ENCODE measurements around the gene TMEM26.
A peak's percentile ranks its signal among the peaks of the same experiment; 100 is the strongest.

TMEM26 gene

DNA sequence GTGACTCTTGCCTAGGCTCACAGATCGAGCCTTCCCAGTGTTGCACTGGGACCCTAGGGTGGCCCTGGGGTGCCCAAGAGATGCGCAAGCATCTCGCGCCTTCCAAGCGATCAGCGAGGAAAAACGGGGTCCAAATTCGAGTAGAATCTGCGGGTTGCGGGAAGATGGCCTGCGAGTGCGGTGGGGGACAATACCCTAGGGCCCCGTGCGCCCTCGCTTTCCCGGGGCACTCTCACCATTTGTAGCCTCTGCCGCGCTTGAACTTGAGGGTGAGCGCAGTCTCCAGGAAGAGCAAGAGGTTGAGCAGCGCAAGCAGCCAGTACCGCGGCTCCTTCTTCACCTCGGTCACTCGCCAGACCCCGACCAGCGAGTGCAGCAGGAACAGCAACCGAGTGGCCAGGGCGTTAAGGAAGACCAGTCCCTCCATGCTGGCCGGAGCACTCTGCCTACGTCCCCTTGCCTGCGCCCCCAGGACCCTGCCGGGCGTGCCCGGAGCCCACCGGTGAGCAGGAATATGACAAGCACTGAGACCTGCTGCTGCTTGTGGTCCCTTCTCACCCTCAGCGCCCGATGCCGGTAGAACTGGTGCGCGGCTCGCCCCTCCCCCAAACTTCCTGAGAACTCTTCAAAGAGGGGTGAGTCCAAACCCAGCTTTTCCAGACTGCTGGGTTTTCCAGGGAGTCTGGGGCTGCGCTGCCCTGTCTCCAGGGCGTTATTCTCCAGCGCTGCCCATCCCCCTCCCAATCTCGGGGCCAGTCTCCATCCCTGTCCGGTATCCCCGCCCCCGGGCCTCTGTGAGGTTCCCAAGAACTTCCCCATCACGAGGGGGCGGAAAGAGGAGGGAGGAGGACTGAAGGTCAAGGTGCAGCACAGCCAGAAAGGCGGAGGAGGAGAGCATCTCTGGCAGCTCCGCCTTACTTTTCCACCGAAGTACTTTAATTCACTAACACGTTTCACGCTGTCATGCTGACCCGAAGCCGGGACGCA, at the start of gene TMEM26:
TSS of gene TMEM26 (minus strand) at position 727 of the 987 bp plus-strand sequence. CDS start at position 427, 300 bp downstream.
- peak; percentile 14 for DNase-seq
- Histone ChIP-seq H3K27ac (no peak within 1 kb of the TSS), H3K4me3 (ENCODE audit: low read depth, low read length) (peak within 1 kb of the TSS; percentile 47), H3K27me3 (ENCODE audit: insufficient read depth, low read depth, severe bottlenecking) (no peaks in the 10 kb centered on the region), H3K9me3 (ENCODE audit: severe bottlenecking) (no peaks in the 10 kb centered on the region), H3K36me3 (no peaks in the 10 kb centered on the region)
- no peak for TF ChIP-seq CTCF (IDR thresholded peaks at IDR 0.05; ENCODE audit: low read depth, low read length)

DNA sequence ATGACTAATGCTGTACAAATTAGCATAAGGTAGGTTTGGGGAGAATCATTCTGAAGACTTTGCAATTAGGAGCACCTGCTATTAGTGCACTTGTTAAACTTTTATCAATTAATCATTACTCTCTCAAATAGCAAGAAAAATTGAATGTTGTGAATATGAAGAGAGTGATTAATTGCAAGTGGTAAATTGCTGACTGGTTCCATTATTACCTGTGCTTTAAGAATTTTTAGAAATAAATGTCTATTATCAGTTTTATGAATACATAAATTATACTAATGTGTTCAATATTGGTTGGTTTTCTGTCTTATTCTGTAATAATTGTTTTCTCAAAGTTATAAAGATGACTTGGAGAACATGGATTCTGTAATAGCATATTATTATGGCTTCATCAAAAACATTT, 47.3 kb upstream of the TMEM26 start:
- DNase-seq, result no peak
- Histone ChIP-seq H3K27me3 (ENCODE audit: insufficient read depth, low read depth, severe bottlenecking) (no peaks in the 10 kb centered on the region), H3K4me3 (ENCODE audit: low read depth, low read length) (no peak overlapping the region), H3K27ac (no peak overlapping the region), H3K9me3 (ENCODE audit: severe bottlenecking) (no peaks in the 10 kb centered on the region), H3K36me3 (no peaks in the 10 kb centered on the region)
- TF ChIP-seq CTCF (IDR thresholded peaks at IDR 0.05; ENCODE audit: low read depth, low read length), result no peak

GRCh38 chr10:61492364-61492995, 39.3 kb upstream of the TMEM26 start:
- H3K27ac ChIP-seq, result no peak overlapping the region

GRCh38 chr10:61487506-61487905, 34.3 kb upstream of the TMEM26 start:
- no peak for TF ChIP-seq CTCF (IDR thresholded peaks at IDR 0.05; ENCODE audit: low read depth, low read length)
- H3K9me3 ChIP-seq (ENCODE audit: severe bottlenecking), result no peaks in the 10 kb centered on the region
- H3K4me3 ChIP-seq (ENCODE audit: low read depth, low read length), result no peak overlapping the region
- DNase-seq, result no peak
- no peaks in the 10 kb centered on the region for H3K27me3 ChIP-seq (ENCODE audit: insufficient read depth, low read depth, severe bottlenecking)
- H3K27ac ChIP-seq, result no peak overlapping the region
- no peaks in the 10 kb centered on the region for H3K36me3 ChIP-seq

More at GRCh38 chr10:61492364-61492995, 39.3 kb upstream of the TMEM26 start:
- no peaks in the 10 kb centered on the region for H3K27me3 ChIP-seq (ENCODE audit: insufficient read depth, low read depth, severe bottlenecking)
- no peak for TF ChIP-seq CTCF (IDR thresholded peaks at IDR 0.05; ENCODE audit: low read depth, low read length)
- H3K36me3 ChIP-seq, result no peaks in the 10 kb centered on the region
- no peak for DNase-seq
- H3K9me3 ChIP-seq (ENCODE audit: severe bottlenecking), result no peaks in the 10 kb centered on the region
- no peak overlapping the region for H3K4me3 ChIP-seq (ENCODE audit: low read depth, low read length)

GRCh38 chr10:61486738-61487396, 33.7 kb upstream of the TMEM26 start:
- Histone ChIP-seq H3K4me3 (ENCODE audit: low read depth, low read length) (no peak overlapping the region), H3K9me3 (ENCODE audit: severe bottlenecking) (no peaks in the 10 kb centered on the region), H3K36me3 (no peaks in the 10 kb centered on the region), H3K27me3 (ENCODE audit: insufficient read depth, low read depth, severe bottlenecking) (no peaks in the 10 kb centered on the region), H3K27ac (no peak overlapping the region)
- no peak for TF ChIP-seq CTCF (IDR thresholded peaks at IDR 0.05; ENCODE audit: low read depth, low read length)
- no peak for DNase-seq
